Hepatocyte (in vitro differentiated cells): ENCODE measurements around the gene OR10H1. TPM values are rescaled to one million over a fixed set of nuclear protein-coding genes. Genes with fewer than 3 reads are reported as not detected.
"Not testable (repeated sequence)": the region's sequence is repeated elsewhere in the genome, so short reads cannot be mapped to it uniquely, and the experiment has no call there.

ENCODE experiments used
- DNase-seq: peaks from one replicate; pipeline ENCODE4 v3.0.0-alpha.2; 2016; ENCODE audit warnings: low spot score
- H2AFZ ChIP-seq: fragments of 200-600 bp; sonication (generic); 2 replicates; pipeline ENCODE4 v1.6.0; 2016; ENCODE audit warnings: antibody characterized with exemption, mild to moderate bottlenecking
- H3K27ac ChIP-seq: fragments of 200-600 bp; sonication (generic); 2 replicates; pipeline ENCODE4 v1.5.1; 2016; ENCODE audit warnings: mild to moderate bottlenecking
- H3K27me3 ChIP-seq: fragments of 200-600 bp; sonication (generic); 2 replicates; pipeline ENCODE4 v1.6.1; 2016
- H3K36me3 ChIP-seq: fragments of 200-600 bp; sonication (generic); replicated peaks from 2 replicates; pipeline ENCODE4 v1.5.1; 2016; ENCODE audit warnings: low read depth; ENCODE audit not compliant: insufficient read depth
- H3K4me1 ChIP-seq: fragments of 200-600 bp; sonication (generic); 2 replicates; pipeline ENCODE4 v1.5.1; 2016; ENCODE audit warnings: mild to moderate bottlenecking, moderate library complexity; ENCODE audit not compliant: insufficient read depth
- H3K4me2 ChIP-seq: fragments of 200-600 bp; sonication (generic); 2 replicates; pipeline ENCODE4 v1.6.0; 2016
- H3K4me3 ChIP-seq: fragments of 200-600 bp; sonication (generic); 2 replicates; pipeline ENCODE4 v1.5.1; 2016; ENCODE audit warnings: mild to moderate bottlenecking
- H3K79me2 ChIP-seq: fragments of 200-600 bp; sonication (generic); 2 replicates; pipeline ENCODE4 v1.6.0; 2017; ENCODE audit warnings: mild to moderate bottlenecking
- H3K9me2 ChIP-seq: fragments of 200-600 bp; sonication (generic); replicated peaks from 2 replicates; pipeline ENCODE4 v1.6.0; 2017; ENCODE audit warnings: mild to moderate bottlenecking; ENCODE audit not compliant: insufficient read depth
- H3K9me3 ChIP-seq: fragments of 200-600 bp; sonication (generic); 2 replicates; pipeline ENCODE4 v1.5.1; 2016; ENCODE audit warnings: low read depth, mild to moderate bottlenecking
- H4K20me1 ChIP-seq: fragments of 200-600 bp; sonication (generic); 2 replicates; pipeline ENCODE4 v1.6.0; 2016; ENCODE audit warnings: mild to moderate bottlenecking; ENCODE audit not compliant: insufficient read depth, poor library complexity, severe bottlenecking
- EZH2 ChIP-seq: fragments of 200-600 bp; sonication (generic); IDR thresholded peaks from 2 replicates; pipeline ENCODE4 v1.6.1; 2016; ENCODE audit warnings: antibody characterized with exemption, mild to moderate bottlenecking, borderline replicate concordance
- EZH2phosphoT487 ChIP-seq: fragments of 200-600 bp; sonication (generic); IDR thresholded peaks from one replicate; pipeline ENCODE4 v1.6.1; 2018; ENCODE audit warnings: antibody characterized with exemption, mild to moderate bottlenecking, low read depth, moderate library complexity; ENCODE audit not compliant: unreplicated experiment, severe bottlenecking
- WGBS: methylation state at CpG from one replicate; pipeline ENCODE4 v1.1.6; 2016; ENCODE audit warnings: low lambda C conversion rate; ENCODE audit errors: missing lambda C conversion rate; 5-methylcytosine and 5-hydroxymethylcytosine counted together
- polyA plus RNA-seq: library from polyadenylated mRNA; unstranded; fragments of >200 nt; fragmentation: Nextera tagmentation; extraction: Ambion mirVana; gene quantifications from 2 replicates; pipeline ENCODE4 v1.2.1, GENCODE V29; 2016
- total RNA-seq: library from RNA; depleted of rRNA; stranded (reverse); fragments of >200 nt; gene quantifications from 2 replicates; pipeline ENCODE4 v1.2.3, GENCODE V29; 2014
- TF ChIP-seq, protein P1 (sequence below): fragments of 200-600 bp; sonication (generic); IDR thresholded peaks from 2 replicates; pipeline ENCODE4 v1.5.1; 2016; ENCODE audit warnings: antibody characterized with exemption, mild to moderate bottlenecking; ENCODE audit not compliant: poor library complexity

Gene OR10H1
- total and polyA plus RNA-seq, 2 experiments from 2014 or later, result not detected

DNA sequence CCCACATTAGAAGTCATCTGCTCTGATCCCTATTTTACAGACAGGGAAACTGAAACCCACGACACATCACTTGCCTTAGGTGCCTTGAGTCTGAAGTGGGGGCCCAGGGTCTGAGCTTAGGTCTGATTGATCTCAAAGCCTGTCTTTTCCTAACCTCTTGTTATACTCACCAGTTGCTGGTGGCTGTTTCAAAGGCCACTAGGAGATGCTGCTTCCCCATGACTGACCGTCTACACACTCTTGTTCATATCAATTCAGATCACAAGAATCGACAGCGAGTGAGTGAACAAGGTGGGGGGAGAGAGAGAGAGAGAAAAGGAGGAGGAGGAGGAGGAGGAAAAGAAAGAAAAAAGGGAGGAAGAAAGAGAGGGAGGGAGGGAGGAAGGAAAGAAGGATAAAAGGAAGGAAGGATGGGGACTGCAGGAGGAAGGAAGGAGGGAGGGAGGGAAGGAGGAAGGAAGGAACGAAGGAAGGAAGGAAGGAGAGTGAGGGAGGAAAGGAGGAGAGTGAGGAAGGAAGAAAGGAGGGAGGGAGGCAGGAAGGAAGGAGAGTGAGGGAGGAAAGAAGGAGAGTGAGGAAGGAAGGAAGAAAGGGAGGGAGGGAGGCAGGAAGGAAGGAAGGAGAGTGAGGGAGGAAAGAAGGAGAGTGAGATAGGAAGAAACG lies 3.3 kb downstream of the OR10H1 start:
- Histone ChIP-seq H3K79me2 (no peaks in the 10 kb centered on the region), H2AFZ (no peak overlapping the region), H3K4me1 (no peaks in the 10 kb centered on the region), H3K27ac (no peak overlapping the region), H3K9me3 (no peaks in the 10 kb centered on the region), H3K27me3 (no peaks in the 10 kb centered on the region), H3K4me3 (no peak overlapping the region), H3K4me2 (no peak overlapping the region), H3K9me2 (no peaks in the 10 kb centered on the region), H3K36me3 (no peaks in the 10 kb centered on the region), H4K20me1 (no peaks in the 10 kb centered on the region)
- DNase-seq, result no peak
- TF ChIP-seq, protein P1, sequence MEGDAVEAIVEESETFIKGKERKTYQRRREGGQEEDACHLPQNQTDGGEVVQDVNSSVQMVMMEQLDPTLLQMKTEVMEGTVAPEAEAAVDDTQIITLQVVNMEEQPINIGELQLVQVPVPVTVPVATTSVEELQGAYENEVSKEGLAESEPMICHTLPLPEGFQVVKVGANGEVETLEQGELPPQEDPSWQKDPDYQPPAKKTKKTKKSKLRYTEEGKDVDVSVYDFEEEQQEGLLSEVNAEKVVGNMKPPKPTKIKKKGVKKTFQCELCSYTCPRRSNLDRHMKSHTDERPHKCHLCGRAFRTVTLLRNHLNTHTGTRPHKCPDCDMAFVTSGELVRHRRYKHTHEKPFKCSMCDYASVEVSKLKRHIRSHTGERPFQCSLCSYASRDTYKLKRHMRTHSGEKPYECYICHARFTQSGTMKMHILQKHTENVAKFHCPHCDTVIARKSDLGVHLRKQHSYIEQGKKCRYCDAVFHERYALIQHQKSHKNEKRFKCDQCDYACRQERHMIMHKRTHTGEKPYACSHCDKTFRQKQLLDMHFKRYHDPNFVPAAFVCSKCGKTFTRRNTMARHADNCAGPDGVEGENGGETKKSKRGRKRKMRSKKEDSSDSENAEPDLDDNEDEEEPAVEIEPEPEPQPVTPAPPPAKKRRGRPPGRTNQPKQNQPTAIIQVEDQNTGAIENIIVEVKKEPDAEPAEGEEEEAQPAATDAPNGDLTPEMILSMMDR, result no peak
- TF ChIP-seq EZH2phosphoT487, result no peak
- TF ChIP-seq EZH2, result no peak
- 56% methylated on average over 4 of the region's 6 CpGs for WGBS

DNA sequence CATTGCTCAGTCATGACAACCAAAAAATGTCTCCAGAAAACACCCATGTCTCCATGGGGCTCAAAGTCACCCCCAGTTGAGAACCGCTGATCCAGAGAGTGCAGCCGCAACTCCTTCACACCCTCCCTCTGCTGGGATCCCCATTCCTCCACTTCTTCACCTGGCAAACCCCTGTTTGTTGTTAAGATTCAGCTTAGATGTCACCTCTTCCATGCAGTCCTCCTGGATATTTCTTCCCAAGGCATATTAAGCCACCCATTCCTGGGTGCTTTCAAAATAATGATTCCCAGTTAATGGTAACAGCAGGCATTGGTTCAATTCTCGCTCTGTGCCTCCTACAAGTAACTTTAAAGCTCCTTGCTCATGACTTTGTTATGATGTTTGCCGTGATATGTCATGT lies 4.0 kb downstream of the OR10H1 start:
- Histone ChIP-seq H3K27ac (no peak overlapping the region), H3K79me2 (no peaks in the 10 kb centered on the region), H3K4me3 (no peak overlapping the region), H3K4me1 (no peaks in the 10 kb centered on the region), H3K27me3 (no peaks in the 10 kb centered on the region), H3K9me3 (no peaks in the 10 kb centered on the region), H3K4me2 (no peak overlapping the region), H4K20me1 (no peaks in the 10 kb centered on the region), H3K36me3 (no peaks in the 10 kb centered on the region), H2AFZ (no peak overlapping the region), H3K9me2 (no peaks in the 10 kb centered on the region)
- DNase-seq, result no peak
- TF ChIP-seq, protein P1, result no peak
- WGBS, result 61% methylated on average over 4 of the region's 4 CpGs

DNA sequence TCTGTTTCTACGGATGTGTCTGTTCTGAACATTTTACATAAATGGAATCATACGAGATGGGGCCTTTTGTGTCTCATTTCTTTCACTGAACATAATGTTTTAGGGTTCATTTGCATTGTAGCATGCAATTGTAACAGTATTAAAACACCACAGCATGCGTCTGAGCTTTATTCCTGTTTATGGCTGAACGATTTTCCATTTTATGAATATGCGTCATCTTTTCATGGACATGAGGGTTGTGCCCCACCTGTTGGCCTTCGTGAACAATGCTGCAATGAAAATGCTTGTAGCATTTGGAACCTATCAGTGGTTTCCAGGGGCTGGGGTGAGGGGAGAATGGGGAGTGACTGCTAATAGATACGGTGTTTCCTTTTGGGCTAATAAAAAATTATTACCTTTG lies 5.1 kb downstream of the OR10H1 start:
- Histone ChIP-seq H3K27ac (no peak overlapping the region), H3K36me3 (no peaks in the 10 kb centered on the region), H3K4me3 (no peak overlapping the region), H3K9me3 (no peaks in the 10 kb centered on the region), H3K9me2 (no peaks in the 10 kb centered on the region), H3K79me2 (no peaks in the 10 kb centered on the region), H3K4me2 (no peak overlapping the region), H2AFZ (no peak overlapping the region), H3K4me1 (no peaks in the 10 kb centered on the region), H3K27me3 (no peaks in the 10 kb centered on the region), H4K20me1 (no peaks in the 10 kb centered on the region)
- no peak for TF ChIP-seq EZH2phosphoT487
- no peak for TF ChIP-seq EZH2
- TF ChIP-seq, protein P1, result no peak
- WGBS, result 73% methylated on average over 7 of the region's 7 CpGs
- no peak for DNase-seq

DNA sequence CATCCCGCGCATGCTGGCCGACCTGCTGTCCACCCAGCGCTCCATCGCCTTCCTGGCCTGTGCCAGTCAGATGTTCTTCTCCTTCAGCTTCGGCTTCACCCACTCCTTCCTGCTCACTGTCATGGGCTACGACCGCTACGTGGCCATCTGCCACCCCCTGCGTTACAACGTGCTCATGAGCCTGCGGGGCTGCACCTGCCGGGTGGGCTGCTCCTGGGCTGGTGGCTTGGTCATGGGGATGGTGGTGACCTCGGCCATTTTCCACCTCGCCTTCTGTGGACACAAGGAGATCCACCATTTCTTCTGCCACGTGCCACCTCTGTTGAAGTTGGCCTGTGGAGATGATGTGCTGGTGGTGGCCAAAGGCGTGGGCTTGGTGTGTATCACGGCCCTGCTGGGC lies 21.2 kb downstream of the OR10H1 start:
- H3K4me2 ChIP-seq, H4K20me1 ChIP-seq, H3K9me2 ChIP-seq, H3K36me3 ChIP-seq, H3K4me3 ChIP-seq, H2AFZ ChIP-seq, H3K79me2 ChIP-seq, DNase-seq, H3K9me3 ChIP-seq, H3K27ac ChIP-seq, H3K27me3 ChIP-seq, H3K4me1 ChIP-seq: not testable (repeated sequence)
- 75% methylated on average over 18 of the region's 18 CpGs for WGBS
